GM11168 (cell line): ENCODE measurements around the gene ATP13A2.

Source experiments
- in situ Hi-C: fragments of 300-500 bp; cut with MboI; formaldehyde crosslinking; loops from one replicate; pipeline ENCODE4 v1.12.0; 2022; ENCODE audit warnings: low sequenced_read_pairs; ENCODE audit not compliant: unreplicated experiment

Gene ATP13A2

GRCh38 chr1:17008208-17008855 lies 3.4 kb downstream of the ATP13A2 start:
- in situ Hi-C loops = no loop called here

DNA sequence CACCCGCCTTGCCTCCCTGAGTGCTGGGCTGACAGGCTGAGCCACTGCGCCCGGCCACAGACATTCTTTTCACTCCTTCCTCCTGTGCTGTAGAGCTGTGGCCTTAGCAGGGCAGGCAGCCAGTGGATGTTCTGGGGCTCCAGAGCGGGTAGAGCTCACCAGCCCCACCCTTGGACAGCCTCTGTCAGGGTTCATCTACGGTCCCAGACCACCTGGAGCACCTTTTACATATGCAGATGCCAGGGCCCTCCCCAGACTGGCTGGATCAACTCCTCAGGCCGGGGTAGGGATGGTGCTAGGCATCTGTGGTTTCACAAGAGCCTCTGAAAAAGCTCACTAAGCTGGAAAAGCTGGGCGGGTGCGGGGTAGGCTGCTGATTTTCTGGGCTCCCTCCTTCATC lies 4.6 kb downstream of the ATP13A2 start:
- in situ Hi-C loops = no loop called here

DNA sequence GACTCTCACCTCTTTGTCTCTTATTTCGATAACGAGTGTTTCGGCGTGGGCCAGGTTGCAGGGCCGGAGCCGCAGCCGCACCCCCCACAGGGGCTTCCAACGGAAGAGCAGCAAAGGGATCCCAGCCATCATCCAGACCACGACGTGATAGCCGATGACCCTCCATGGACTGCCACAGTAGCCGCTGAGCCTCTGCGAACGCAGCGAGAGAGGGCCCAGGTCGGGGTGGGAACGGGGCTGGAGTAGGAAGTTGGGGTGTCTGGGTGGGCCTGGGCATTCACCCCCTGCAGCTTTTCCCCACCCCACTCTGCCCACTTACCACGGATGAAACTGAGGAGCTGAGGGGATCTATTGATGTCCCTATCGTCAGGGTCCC lies 6.4 kb downstream of the ATP13A2 start:
- in situ Hi-C loops = no loop called here

- in situ Hi-C loops = no loop called here
These were observed 7.0 kb downstream of the ATP13A2 start for GRCh38 chr1:17004466-17005364.

- in situ Hi-C loops = no loop called here
These were observed 9.2 kb downstream of the ATP13A2 start for GRCh38 chr1:17002524-17002902.

DNA sequence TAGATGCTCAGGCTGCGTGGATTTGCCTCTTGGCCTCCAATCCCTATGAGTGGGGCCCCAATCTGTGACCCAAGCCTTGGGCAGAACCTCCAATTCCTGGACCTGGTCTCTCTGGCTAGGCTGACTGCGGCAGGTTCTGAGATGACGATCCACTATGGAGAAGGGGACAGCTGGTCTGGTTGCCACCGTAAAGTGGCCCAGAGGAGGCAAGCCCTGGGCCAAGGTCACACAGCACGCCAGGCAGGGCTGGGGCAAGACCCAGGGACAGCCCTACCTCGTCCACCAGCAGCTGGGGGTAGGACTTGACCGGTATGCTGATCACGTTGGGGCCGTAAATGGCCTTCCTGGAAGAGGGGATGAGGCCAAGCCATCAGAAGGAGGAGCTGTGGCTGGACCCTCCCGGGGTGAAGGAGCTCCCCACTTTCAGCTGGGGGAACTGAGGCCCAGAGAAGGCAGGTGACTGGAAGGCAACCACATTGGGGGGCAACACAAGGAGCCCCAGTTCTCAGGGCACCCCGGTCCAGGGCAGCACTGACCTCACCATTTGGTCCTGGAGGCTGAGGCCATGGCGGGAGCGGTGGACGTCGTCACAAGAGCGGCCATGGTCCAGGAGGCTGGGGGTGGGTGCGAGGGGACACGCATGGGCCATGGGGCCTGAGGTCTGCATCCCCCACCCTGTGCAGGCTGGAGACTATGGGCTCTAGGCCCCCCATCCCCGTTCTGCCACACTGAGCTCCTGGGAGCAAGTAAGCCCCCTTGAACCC lies 9.8 kb downstream of the ATP13A2 start:
- in situ Hi-C loops = no loop called here

- in situ Hi-C loops = no loop called here
These were observed 11.9 kb downstream of the ATP13A2 start for GRCh38 chr1:16999863-17000262.

- in situ Hi-C loops = no loop called here
These were observed 13.1 kb downstream of the ATP13A2 start for GRCh38 chr1:16998589-16998988.

DNA sequence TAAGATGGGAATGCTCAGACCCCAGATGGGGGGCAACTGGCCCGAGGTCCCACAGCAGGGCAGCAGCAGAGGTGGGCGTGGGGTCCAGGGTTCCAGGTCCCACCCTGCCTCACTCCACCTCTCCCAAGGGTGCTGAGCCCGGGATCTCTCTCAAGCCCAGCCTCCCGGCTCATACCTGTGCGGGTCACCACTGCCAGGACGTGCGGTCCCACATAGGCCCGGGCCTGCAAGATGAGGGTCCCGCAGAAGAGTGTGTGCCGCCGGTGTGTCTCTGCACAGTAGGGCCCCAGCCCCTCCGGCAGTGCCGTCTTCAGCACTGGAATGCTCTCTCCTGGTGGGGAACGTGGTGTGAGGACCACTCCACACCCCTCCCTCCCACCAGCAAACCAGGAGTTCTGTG lies 14.9 kb downstream of the ATP13A2 start:
- in situ Hi-C loops = no loop called here

GRCh38 chr1:16993521-16994038 lies 18.1 kb downstream of the ATP13A2 start:
- in situ Hi-C loops = no loop called here

- in situ Hi-C loops = no loop called here
These were observed 19.1 kb downstream of the ATP13A2 start for GRCh38 chr1:16992675-16993074.

- in situ Hi-C loops = no loop called here
These were observed 19.6 kb downstream of the ATP13A2 start for GRCh38 chr1:16992102-16992501.

DNA sequence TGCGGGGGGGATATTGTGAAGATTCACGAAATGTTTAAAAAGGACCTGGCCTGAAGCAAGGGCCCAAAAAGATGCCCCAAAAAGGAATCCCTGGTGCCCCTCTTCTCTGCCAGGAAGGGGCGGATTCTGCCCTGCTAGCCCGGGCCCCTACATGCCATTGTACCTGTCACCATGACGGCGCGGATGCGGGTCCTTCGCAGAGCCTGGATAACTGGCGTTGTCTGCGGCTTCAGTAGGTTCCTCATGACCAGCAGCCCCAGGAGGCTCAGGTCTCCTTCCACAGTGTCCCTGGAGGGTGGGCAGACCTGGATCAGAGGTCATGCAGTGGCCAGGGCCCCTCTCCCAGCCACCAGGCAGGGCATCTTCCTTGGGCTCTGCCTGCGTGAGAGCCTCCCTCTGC lies 20.2 kb downstream of the ATP13A2 start:
- in situ Hi-C loops = no loop called here

- in situ Hi-C loops = no loop called here
These were observed 21.9 kb downstream of the ATP13A2 start for GRCh38 chr1:16989676-16990391.

DNA sequence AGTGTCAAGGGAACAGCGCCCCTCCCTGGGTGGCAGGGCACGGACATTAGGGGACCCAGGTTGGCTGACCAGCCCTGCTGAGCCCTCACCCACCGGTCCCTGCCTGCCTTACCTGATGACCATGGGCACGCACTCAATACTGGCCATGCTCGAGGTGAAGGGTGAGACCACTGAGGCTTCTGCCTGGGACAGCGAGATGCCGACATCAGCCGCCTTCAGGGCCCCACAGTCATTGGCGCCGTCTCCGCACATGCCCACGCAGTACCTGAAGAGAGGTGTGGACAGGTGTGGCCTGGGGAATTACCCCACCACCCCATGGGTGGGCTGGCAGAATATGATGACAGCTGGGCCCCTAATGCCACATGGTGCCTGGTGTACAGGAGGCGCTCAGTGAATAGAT lies 23.5 kb downstream of the ATP13A2 start:
- in situ Hi-C loops = no loop called here

DNA sequence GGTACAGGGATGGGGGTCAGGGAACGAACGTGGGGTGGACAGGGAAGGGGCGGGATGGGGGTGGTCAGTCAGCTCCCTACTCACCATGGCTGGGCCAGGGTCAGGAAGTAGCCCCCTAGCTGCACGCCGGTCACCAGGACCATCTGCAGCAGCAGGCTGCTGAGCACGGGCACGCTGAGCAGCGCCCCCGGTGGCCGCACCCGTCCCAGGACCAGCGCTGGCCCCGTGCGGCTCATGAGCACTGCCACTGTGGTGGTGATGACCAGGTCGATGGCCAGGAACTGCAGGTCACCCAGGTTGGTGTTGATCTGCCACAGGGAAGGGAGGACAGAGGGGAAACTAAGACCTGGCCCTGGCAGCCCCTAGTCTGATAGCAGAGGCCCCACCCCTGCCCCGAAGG lies 24.8 kb downstream of the ATP13A2 start:
- in situ Hi-C loops = no loop called here

DNA sequence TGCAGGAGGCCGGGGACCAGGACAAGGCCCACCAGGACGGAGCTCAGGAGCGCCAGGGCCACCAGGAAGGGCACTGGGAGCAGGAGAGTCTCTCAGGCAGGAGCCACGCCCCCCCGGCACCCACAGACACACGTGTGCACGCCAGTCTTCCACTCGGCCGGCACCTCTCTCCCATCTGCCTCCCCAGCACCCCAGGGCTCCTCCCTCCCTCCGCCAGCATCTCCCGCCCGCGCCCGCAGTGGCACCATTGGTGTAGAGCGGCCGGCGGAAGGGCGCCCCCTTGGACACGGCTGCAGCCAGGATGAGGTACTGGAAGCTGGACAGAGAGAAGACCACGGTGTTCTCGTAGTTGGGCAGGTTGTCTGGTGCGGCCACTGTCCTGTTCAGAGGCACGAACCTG lies 25.2 kb downstream of the ATP13A2 start:
- in situ Hi-C loops = no loop called here

GRCh38 chr1:16986113-16986512 lies 25.6 kb downstream of the ATP13A2 start:
- in situ Hi-C loops = no loop called here

DNA sequence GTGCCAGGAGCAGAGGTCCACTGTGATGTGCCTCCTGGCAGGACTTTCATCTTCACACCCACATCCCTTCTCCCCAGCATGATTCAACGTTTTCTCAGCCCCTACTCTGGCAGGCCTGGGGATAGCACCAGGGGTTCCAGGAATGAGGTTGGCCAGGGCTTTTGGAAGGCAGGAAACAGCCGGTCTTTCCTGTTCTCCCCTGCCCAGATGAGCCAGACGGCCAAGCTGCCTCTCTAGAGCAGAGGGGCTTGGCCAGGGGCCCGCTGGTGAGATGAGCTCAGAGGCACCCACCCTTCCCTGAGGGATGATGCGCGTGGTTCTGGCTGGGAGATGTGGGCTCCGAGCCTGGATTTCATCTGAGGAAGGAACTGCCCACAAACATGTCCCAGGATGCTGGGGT lies 27.0 kb downstream of the ATP13A2 start:
- in situ Hi-C loops = no loop called here

DNA sequence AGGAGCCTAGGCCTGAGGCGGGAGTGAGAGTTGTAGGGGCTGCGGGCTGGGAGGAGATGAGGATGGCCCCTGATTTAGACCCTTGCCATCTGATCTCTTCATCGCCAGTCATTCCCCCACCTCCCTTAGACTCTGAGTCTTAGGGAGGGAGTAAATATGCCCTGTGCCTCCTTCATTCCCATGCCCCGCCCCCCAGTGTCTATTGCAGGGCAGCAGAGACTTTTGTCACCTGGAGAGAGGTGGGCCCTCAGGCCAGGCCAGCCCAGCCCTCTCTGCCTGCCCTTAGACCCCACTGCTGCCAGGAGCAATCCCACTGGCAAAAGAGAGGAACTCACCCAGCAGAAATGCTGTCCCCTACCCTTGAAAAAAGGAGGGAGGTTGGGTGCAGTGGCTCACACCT lies 28.1 kb downstream of the ATP13A2 start:
- in situ Hi-C loops = no loop called here
